Measurements from ENCODE around the gene LRRC59.

- TF ChIP-seq, protein P1, sequence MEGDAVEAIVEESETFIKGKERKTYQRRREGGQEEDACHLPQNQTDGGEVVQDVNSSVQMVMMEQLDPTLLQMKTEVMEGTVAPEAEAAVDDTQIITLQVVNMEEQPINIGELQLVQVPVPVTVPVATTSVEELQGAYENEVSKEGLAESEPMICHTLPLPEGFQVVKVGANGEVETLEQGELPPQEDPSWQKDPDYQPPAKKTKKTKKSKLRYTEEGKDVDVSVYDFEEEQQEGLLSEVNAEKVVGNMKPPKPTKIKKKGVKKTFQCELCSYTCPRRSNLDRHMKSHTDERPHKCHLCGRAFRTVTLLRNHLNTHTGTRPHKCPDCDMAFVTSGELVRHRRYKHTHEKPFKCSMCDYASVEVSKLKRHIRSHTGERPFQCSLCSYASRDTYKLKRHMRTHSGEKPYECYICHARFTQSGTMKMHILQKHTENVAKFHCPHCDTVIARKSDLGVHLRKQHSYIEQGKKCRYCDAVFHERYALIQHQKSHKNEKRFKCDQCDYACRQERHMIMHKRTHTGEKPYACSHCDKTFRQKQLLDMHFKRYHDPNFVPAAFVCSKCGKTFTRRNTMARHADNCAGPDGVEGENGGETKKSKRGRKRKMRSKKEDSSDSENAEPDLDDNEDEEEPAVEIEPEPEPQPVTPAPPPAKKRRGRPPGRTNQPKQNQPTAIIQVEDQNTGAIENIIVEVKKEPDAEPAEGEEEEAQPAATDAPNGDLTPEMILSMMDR (IDR thresholded peaks at IDR 0.05), result no peak
- TF ChIP-seq, protein P2, sequence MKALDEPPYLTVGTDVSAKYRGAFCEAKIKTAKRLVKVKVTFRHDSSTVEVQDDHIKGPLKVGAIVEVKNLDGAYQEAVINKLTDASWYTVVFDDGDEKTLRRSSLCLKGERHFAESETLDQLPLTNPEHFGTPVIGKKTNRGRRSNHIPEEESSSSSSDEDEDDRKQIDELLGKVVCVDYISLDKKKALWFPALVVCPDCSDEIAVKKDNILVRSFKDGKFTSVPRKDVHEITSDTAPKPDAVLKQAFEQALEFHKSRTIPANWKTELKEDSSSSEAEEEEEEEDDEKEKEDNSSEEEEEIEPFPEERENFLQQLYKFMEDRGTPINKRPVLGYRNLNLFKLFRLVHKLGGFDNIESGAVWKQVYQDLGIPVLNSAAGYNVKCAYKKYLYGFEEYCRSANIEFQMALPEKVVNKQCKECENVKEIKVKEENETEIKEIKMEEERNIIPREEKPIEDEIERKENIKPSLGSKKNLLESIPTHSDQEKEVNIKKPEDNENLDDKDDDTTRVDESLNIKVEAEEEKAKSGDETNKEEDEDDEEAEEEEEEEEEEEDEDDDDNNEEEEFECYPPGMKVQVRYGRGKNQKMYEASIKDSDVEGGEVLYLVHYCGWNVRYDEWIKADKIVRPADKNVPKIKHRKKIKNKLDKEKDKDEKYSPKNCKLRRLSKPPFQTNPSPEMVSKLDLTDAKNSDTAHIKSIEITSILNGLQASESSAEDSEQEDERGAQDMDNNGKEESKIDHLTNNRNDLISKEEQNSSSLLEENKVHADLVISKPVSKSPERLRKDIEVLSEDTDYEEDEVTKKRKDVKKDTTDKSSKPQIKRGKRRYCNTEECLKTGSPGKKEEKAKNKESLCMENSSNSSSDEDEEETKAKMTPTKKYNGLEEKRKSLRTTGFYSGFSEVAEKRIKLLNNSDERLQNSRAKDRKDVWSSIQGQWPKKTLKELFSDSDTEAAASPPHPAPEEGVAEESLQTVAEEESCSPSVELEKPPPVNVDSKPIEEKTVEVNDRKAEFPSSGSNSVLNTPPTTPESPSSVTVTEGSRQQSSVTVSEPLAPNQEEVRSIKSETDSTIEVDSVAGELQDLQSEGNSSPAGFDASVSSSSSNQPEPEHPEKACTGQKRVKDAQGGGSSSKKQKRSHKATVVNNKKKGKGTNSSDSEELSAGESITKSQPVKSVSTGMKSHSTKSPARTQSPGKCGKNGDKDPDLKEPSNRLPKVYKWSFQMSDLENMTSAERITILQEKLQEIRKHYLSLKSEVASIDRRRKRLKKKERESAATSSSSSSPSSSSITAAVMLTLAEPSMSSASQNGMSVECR (CRISPR knock-in tag; IDR thresholded peaks at IDR 0.05; ENCODE audit: borderline replicate concordance), result no peak
- TF ChIP-seq, protein P3, sequence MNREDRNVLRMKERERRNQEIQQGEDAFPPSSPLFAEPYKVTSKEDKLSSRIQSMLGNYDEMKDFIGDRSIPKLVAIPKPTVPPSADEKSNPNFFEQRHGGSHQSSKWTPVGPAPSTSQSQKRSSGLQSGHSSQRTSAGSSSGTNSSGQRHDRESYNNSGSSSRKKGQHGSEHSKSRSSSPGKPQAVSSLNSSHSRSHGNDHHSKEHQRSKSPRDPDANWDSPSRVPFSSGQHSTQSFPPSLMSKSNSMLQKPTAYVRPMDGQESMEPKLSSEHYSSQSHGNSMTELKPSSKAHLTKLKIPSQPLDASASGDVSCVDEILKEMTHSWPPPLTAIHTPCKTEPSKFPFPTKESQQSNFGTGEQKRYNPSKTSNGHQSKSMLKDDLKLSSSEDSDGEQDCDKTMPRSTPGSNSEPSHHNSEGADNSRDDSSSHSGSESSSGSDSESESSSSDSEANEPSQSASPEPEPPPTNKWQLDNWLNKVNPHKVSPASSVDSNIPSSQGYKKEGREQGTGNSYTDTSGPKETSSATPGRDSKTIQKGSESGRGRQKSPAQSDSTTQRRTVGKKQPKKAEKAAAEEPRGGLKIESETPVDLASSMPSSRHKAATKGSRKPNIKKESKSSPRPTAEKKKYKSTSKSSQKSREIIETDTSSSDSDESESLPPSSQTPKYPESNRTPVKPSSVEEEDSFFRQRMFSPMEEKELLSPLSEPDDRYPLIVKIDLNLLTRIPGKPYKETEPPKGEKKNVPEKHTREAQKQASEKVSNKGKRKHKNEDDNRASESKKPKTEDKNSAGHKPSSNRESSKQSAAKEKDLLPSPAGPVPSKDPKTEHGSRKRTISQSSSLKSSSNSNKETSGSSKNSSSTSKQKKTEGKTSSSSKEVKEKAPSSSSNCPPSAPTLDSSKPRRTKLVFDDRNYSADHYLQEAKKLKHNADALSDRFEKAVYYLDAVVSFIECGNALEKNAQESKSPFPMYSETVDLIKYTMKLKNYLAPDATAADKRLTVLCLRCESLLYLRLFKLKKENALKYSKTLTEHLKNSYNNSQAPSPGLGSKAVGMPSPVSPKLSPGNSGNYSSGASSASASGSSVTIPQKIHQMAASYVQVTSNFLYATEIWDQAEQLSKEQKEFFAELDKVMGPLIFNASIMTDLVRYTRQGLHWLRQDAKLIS (CRISPR knock-in tag; IDR thresholded peaks at IDR 0.05; ENCODE audit: borderline replicate concordance), result no peak
- TF ChIP-seq GABPB1 (CRISPR knock-in tag; IDR thresholded peaks at IDR 0.05) (no peak), SMAD3 (CRISPR knock-in tag; IDR thresholded peaks at IDR 0.05; ENCODE audit: borderline replicate concordance) (no peak)
Observed at GRCh38 chr17:50407921-50408320, 10.6 kb upstream of the LRRC59 start.
